GM12878 (cell line): Measurements from ENCODE around the gene SELENOM. TPM values are rescaled to one million over a fixed set of nuclear protein-coding genes. Genes with fewer than 3 reads are reported as not detected.

Source experiments
- ATAC-seq: fragments of 200-7000 bp; cut with Tn5 transposase; 3 replicates; pipeline ENCODE4 v1.9.1; 2020; ENCODE audit warnings: mild to moderate bottlenecking, moderate library complexity
- BruUV-seq: library from RNA; stranded (reverse); fragments of 400-500 nt; replicated peaks from 2 replicates; lab custom pipeline; 2021; lab: Mats Ljungman, UMichigan
- CTCF ChIA-PET: fragments of 300-600 bp; sonication (Branson Sonifier 250); formaldehyde crosslinking; extraction: SDS; loops from one replicate; lab custom pipeline; 2021; ENCODE audit warnings: inconsistent platforms; lab: Yijun Ruan, JAX
- POLR2A ChIA-PET: fragments of 350-600 bp; formaldehyde crosslinking; extraction: SDS; loops from one replicate; lab custom pipeline; 2021; ENCODE audit warnings: inconsistent platforms; lab: Charles Lee
- RAD21 ChIA-PET: fragments of 300-600 bp; sonication (Branson Sonifier 250); formaldehyde crosslinking; loops from one replicate; lab custom pipeline; 2023; ENCODE audit warnings: antibody characterized with exemption; ENCODE audit not compliant: unreplicated experiment; lab: Charles Lee
- SMC1A ChIA-PET: fragments of 300-600 bp; sonication (Branson Sonifier 250); formaldehyde crosslinking; loops from one replicate; lab custom pipeline; 2023; ENCODE audit not compliant: unreplicated experiment, uncharacterized antibody; lab: Charles Lee
- DNase-seq: peaks from one replicate; pipeline ENCODE4 v3.0.0-alpha.2; 2011; ENCODE audit warnings: low read depth, low spot score
- FAIRE-seq: peaks from 3 replicates; lab custom pipeline; 2011; peaks lifted over from hg19 to GRCh38; lab: Jason Lieb, UNC
- H2AFZ ChIP-seq: 2 replicates; pipeline ENCODE4 v1.6.0; 2011; ENCODE audit warnings: low read depth, low read length, control low read depth; ENCODE audit not compliant: control insufficient read depth
- H3K27ac ChIP-seq: 2 replicates; pipeline ENCODE4 v1.5.1; 2011; ENCODE audit warnings: control low read depth; ENCODE audit not compliant: control insufficient read depth, insufficient read depth
- H3K27me3 ChIP-seq, 2 experiments: replicated peaks in 1 of 2; 2 replicates each; pipeline versions ENCODE4 v1.6.0 to v1.6.1; 2011; ENCODE audit warnings: low read length in 1 of 2; ENCODE audit not compliant: control insufficient read depth in 2 of 2, insufficient read depth in 2 of 2
- H3K36me3 ChIP-seq, 2 experiments: 2 replicates each; pipeline ENCODE4 v1.5.1; 2011; ENCODE audit warnings: low read length in 1 of 2; ENCODE audit not compliant: control insufficient read depth in 2 of 2, insufficient read depth in 2 of 2
- H3K4me1 ChIP-seq: 2 replicates; pipeline ENCODE4 v1.6.1; 2011; ENCODE audit warnings: mild to moderate bottlenecking, low read length, moderate library complexity, mixed read lengths; ENCODE audit not compliant: control insufficient read depth, insufficient read depth
- H3K4me2 ChIP-seq: 2 replicates; pipeline ENCODE4 v1.6.0; 2011; ENCODE audit warnings: control low read depth; ENCODE audit not compliant: control insufficient read depth, insufficient read depth
- H3K4me3 ChIP-seq: fragments of 200-600 bp; sonication (generic); 2 replicates; pipeline ENCODE4 v1.5.1; 2016
- H3K79me2 ChIP-seq: 2 replicates; pipeline ENCODE4 v1.6.0; 2011; ENCODE audit warnings: low read length; ENCODE audit not compliant: control insufficient read depth, insufficient read depth
- H3K9ac ChIP-seq: 2 replicates; pipeline ENCODE4 v1.8.0; 2011; ENCODE audit warnings: low read length, control low read depth, mixed read lengths; ENCODE audit not compliant: control insufficient read depth, insufficient read depth
- H3K9me3 ChIP-seq: replicated peaks from 3 replicates; pipeline ENCODE4 v1.5.1; 2011; ENCODE audit warnings: mild to moderate bottlenecking, low read length; ENCODE audit not compliant: control insufficient read depth, insufficient read depth
- H4K20me1 ChIP-seq: 2 replicates; pipeline ENCODE4 v1.6.0; 2011; ENCODE audit not compliant: control insufficient read depth, insufficient read depth
- CEBPB ChIP-seq, 2 experiments: fragments of 150-350 bp in 1 of 2; IDR thresholded peaks; 2 replicates each; pipeline ENCODE4 v1.6.1; 2012 to 2014; ENCODE audit warnings: low read depth in 2 of 2, low read length in 2 of 2, borderline replicate concordance in 1 of 2, inconsistent platforms in 1 of 2
- CREM ChIP-seq: IDR thresholded peaks from 2 replicates; pipeline ENCODE4 v1.6.1; 2014; ENCODE audit warnings: antibody characterized with exemption, low read depth
- DPF2 ChIP-seq: fragments of 450-650 bp; IDR thresholded peaks from 2 replicates; pipeline ENCODE4 v1.6.1; 2017; ENCODE audit warnings: mild to moderate bottlenecking
- EP300 ChIP-seq, 2 experiments: fragments of 150-350 bp in 1 of 2; IDR thresholded peaks; 2 replicates each; pipeline ENCODE4 v1.6.1; 2011 to 2012; ENCODE audit warnings: low read depth in 2 of 2, low read length in 2 of 2, borderline replicate concordance in 1 of 2, improper control_type of control experiment in 1 of 2, inconsistent platforms in 1 of 2; ENCODE audit not compliant: control insufficient read depth in 1 of 2
- JUNB ChIP-seq: IDR thresholded peaks from 2 replicates; pipeline ENCODE4 v1.6.1; 2016; ENCODE audit warnings: antibody characterized with exemption, mild to moderate bottlenecking
- MXI1 ChIP-seq: fragments of 150-350 bp; IDR thresholded peaks from 2 replicates; pipeline ENCODE4 v1.6.1; 2011; ENCODE audit warnings: low read depth, mild to moderate bottlenecking, inconsistent platforms, low read length, improper control_type of control experiment
- NR2F1 ChIP-seq: fragments of 450-650 bp; conservative IDR thresholded peaks from 2 replicates; pipeline ENCODE4 v1.6.1; 2017; ENCODE audit warnings: mild to moderate bottlenecking
- POU2F2 ChIP-seq: IDR thresholded peaks from 3 replicates; pipeline ENCODE4 v1.6.1; 2011; ENCODE audit warnings: low read depth, mild to moderate bottlenecking, low read length, borderline replicate concordance
- RAD21 ChIP-seq: IDR thresholded peaks from 2 replicates; pipeline ENCODE4 v1.6.1; 2011; ENCODE audit warnings: mild to moderate bottlenecking, low read depth, low read length, moderate library complexity; ENCODE audit not compliant: insufficient read depth
- RB1 ChIP-seq: fragments of 450-650 bp; formaldehyde crosslinking; IDR thresholded peaks from 2 replicates; pipeline ENCODE4 v1.6.1; 2017; ENCODE audit warnings: mild to moderate bottlenecking, borderline replicate concordance
- RELA ChIP-seq: fragments of 450-650 bp; IDR thresholded peaks from 2 replicates; pipeline ENCODE4 v1.8.0; 2014; ENCODE audit warnings: borderline replicate concordance; ENCODE audit not compliant: partially characterized antibody
- RFX5 ChIP-seq: IDR thresholded peaks from 2 replicates; pipeline ENCODE4 v1.6.1; 2011; ENCODE audit warnings: low read depth, low read length, improper control_type of control experiment
- SMC3 ChIP-seq: IDR thresholded peaks from 2 replicates; pipeline ENCODE4 v1.6.1; 2011; ENCODE audit warnings: low read length, improper control_type of control experiment, borderline replicate concordance
- SPI1 ChIP-seq: IDR thresholded peaks from 2 replicates; pipeline ENCODE4 v1.6.1; 2011; ENCODE audit warnings: low read depth, mild to moderate bottlenecking, low read length, moderate library complexity, borderline replicate concordance; ENCODE audit not compliant: insufficient read depth
- SREBF2 ChIP-seq: IDR thresholded peaks from 2 replicates; pipeline ENCODE4 v1.6.1; 2012; ENCODE audit warnings: mild to moderate bottlenecking, low read length
- STAT1 ChIP-seq: fragments of 450-650 bp; conservative IDR thresholded peaks from 2 replicates; pipeline ENCODE4 v1.6.1; 2014; ENCODE audit warnings: antibody characterized with exemption, mild to moderate bottlenecking
- WGBS: methylation state at CpG from one replicate; pipeline ENCODE4 v1.1.6; 2016; ENCODE audit warnings: low lambda C conversion rate; ENCODE audit not compliant: insufficient replicate concordance, insufficient coverage; ENCODE audit errors: missing lambda C conversion rate; 5-methylcytosine and 5-hydroxymethylcytosine counted together
- in situ Hi-C: fragments of 300-500 bp; cut with MboI; formaldehyde crosslinking; loops from 9 replicates; pipeline ENCODE4 v1.14.3; 2018; ENCODE audit warnings: mixed read lengths
- intact Hi-C: fragments of 100-400 bp; cut with micrococcal nuclease; formaldehyde crosslinking; loops from one replicate; pipeline ENCODE4 v1.14.2; 2022; ENCODE audit not compliant: unreplicated experiment
- polyA plus RNA-seq, 11 experiments: library from polyadenylated mRNA; depleted of rRNA in 4 of 11; unstranded in 6 of 11; stranded (reverse) in 5 of 11; fragments of >200 nt; fragmentation: Nextera tagmentation in 4 of 11; fragmentation: Illumina TruSeq in 1 of 11; extraction: Ambion mirVana in 4 of 11; extraction: Trizol in 1 of 11; gene quantifications; 1 replicate in 1 of 11; 2 replicates in 10 of 11; pipeline versions ENCODE4 v1.2.1 to v1.2.3, GENCODE V29; 2011 to 2016; ENCODE audit warnings: inconsistent platforms in 2 of 11, missing spikeins in 2 of 11, low read depth in 1 of 11
- total RNA-seq, 4 experiments: library from RNA; depleted of rRNA in 3 of 4; stranded (reverse); fragments of >200 nt in 3 of 4; fragmentation: Illumina TruSeq in 1 of 4; extraction: Trizol in 1 of 4; gene quantifications; 2 replicates each; pipeline versions ENCODE4 v1.2.1 to v1.2.3, GENCODE V29; 2013 to 2021
- TF ChIP-seq, protein P1 (sequence below): fragments of 450-650 bp; IDR thresholded peaks from 2 replicates; pipeline ENCODE4 v1.6.1; 2018; ENCODE audit warnings: borderline replicate concordance, mild to moderate bottlenecking; ENCODE audit not compliant: partially characterized antibody
- TF ChIP-seq, protein P2 (sequence below): IDR thresholded peaks from 2 replicates; pipeline ENCODE4 v1.6.1; 2011; ENCODE audit warnings: low read depth, low read length, improper control_type of control experiment, borderline replicate concordance
- TF ChIP-seq, protein P3 (sequence below), 3 experiments: IDR thresholded peaks in 2 of 3; conservative IDR thresholded peaks in 1 of 3; 2 replicates each; pipeline ENCODE4 v1.5.1; 2011; ENCODE audit warnings: low read depth in 3 of 3, low read length in 3 of 3, mild to moderate bottlenecking in 3 of 3, control low read depth in 2 of 3, moderate library complexity in 2 of 3, inconsistent platforms in 1 of 3, mixed read lengths in 1 of 3; ENCODE audit not compliant: control insufficient read depth in 2 of 3, insufficient read depth in 1 of 3; ENCODE audit errors: extremely low read depth in 1 of 3

Gene SELENOM
- total and polyA plus RNA-seq, 10 of the 15 experiments (the other 5 are each of a cell fraction or from before 2014, with no cell fraction given): 0.80 to 8.3 (median 2.0) TPM

DNA sequence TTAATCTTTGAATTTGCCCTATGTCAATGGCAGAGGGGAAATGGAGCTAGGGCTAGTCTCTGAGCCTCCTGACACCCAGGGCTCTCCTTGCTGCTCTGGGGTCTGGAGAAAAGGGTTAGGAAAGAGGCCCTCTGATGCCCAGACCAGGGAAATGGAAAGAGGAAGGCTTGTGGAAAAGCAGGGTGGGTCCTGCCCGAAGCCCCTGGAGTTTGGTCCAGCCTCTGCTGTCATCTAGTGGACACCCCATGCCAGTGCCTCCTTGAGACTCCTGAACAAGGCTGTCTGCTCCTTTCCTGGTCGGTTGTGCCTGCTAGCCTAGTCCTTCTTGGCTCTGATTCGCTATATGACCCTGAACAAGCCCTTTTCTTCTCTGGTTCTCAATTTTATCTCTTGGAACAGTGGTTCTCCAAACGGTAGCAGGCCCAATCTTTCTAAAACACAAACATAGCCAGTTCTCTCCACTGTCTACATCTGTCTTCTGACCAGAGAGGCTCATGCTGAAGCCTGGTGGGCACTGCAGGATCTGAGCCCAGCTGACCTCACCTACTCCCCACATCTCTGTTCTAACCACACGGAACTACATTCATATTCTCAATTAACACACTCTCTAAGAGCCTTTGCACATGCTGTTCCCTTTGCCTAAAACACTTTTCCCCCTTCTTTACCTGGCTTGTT lies 41.7 kb upstream of the SELENOM start:
- 0% methylated on average over 5 of the region's 5 CpGs for WGBS
- in situ Hi-C loops: no loop called here
- no TSS peak for BruUV-seq
- ChIA-PET CTCF (interaction anchor here (0.7 to 1.7 kb wide), 7 partner anchors 9 to 386 kb away, joined by 3 to 7 read pairs (median 4); partner anchors contain the start of gene RNF185), RAD21 (interaction anchor here (1.6 kb wide), 1 partner anchor 9 kb away, joined by 4 read pairs; no protein-coding TSS in a partner anchor), POLR2A (no interaction called here), SMC1A (no interaction called here)
- FAIRE-seq (peak; percentile 56), DNase-seq (no peak), ATAC-seq (peak; percentile 93)
- Histone ChIP-seq H3K4me1 (no peaks in the 10 kb centered on the region), H4K20me1 (no peaks in the 10 kb centered on the region), H3K9me3 (no peaks in the 10 kb centered on the region), H3K27me3 (no peaks in the 10 kb centered on the region), H3K9ac (no peak overlapping the region), H3K36me3 (no peaks in the 10 kb centered on the region), H3K27ac (no peak overlapping the region), H3K4me2 (no peak overlapping the region), H2AFZ (no peak overlapping the region), H3K4me3 (no peak overlapping the region), H3K79me2 (no peaks in the 10 kb centered on the region)
- intact Hi-C loops: loop anchor here (1.0 kb wide), 2 partner anchors 60 to 386 kb away; no protein-coding TSS in a partner anchor
- TF ChIP-seq STAT1 (no peak), POU2F2 (0 out of 3 replicates have a peak, but pooled peaks have one; percentile 6), EP300 (IDR thresholded peaks at IDR 0.05; ENCODE audit: borderline replicate concordance in 1 of 2, control insufficient read depth in 1 of 2, low read depth in 2 of 2, low read length in 2 of 2) (no peak), SMC3 (peak; percentile 74), CREM (no peak), RELA (no peak), NR2F1 (no peak), RB1 (no peak), RAD21 (peak; percentile 81), JUNB (no peak), CEBPB (IDR thresholded peaks at IDR 0.05; ENCODE audit: borderline replicate concordance in 1 of 2, low read depth in 2 of 2, low read length in 2 of 2) (no peak), SPI1 (peak; percentile 29; the same call in 1 of the 2 replicates), MXI1 (no peak), RFX5 (no peak), DPF2 (no peak), SREBF2 (no peak)
- TF ChIP-seq, protein P1, sequence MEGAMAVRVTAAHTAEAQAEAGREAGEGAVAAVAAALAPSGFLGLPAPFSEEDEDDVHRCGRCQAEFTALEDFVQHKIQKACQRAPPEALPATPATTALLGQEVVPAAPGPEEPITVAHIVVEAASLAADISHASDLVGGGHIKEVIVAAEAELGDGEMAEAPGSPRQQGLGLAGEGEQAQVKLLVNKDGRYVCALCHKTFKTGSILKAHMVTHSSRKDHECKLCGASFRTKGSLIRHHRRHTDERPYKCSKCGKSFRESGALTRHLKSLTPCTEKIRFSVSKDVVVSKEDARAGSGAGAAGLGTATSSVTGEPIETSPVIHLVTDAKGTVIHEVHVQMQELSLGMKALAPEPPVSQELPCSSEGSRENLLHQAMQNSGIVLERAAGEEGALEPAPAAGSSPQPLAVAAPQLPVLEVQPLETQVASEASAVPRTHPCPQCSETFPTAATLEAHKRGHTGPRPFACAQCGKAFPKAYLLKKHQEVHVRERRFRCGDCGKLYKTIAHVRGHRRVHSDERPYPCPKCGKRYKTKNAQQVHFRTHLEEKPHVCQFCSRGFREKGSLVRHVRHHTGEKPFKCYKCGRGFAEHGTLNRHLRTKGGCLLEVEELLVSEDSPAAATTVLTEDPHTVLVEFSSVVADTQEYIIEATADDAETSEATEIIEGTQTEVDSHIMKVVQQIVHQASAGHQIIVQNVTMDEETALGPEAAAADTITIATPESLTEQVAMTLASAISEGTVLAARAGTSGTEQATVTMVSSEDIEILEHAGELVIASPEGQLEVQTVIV: no peak
- TF ChIP-seq, protein P2, sequence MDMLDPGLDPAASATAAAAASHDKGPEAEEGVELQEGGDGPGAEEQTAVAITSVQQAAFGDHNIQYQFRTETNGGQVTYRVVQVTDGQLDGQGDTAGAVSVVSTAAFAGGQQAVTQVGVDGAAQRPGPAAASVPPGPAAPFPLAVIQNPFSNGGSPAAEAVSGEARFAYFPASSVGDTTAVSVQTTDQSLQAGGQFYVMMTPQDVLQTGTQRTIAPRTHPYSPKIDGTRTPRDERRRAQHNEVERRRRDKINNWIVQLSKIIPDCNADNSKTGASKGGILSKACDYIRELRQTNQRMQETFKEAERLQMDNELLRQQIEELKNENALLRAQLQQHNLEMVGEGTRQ: no peak
- TF ChIP-seq, protein P3, sequence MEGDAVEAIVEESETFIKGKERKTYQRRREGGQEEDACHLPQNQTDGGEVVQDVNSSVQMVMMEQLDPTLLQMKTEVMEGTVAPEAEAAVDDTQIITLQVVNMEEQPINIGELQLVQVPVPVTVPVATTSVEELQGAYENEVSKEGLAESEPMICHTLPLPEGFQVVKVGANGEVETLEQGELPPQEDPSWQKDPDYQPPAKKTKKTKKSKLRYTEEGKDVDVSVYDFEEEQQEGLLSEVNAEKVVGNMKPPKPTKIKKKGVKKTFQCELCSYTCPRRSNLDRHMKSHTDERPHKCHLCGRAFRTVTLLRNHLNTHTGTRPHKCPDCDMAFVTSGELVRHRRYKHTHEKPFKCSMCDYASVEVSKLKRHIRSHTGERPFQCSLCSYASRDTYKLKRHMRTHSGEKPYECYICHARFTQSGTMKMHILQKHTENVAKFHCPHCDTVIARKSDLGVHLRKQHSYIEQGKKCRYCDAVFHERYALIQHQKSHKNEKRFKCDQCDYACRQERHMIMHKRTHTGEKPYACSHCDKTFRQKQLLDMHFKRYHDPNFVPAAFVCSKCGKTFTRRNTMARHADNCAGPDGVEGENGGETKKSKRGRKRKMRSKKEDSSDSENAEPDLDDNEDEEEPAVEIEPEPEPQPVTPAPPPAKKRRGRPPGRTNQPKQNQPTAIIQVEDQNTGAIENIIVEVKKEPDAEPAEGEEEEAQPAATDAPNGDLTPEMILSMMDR (IDR thresholded peaks at IDR 0.05 in 2 of 3, conservative IDR thresholded peaks at IDR 0.05 in 1 of 3; ENCODE audit: control insufficient read depth in 2 of 3, extremely low read depth in 1 of 3, insufficient read depth in 1 of 3, low read depth in 3 of 3, low read length in 3 of 3): peak; percentile 87 to 94 (median 90)
